Measurements from ENCODE around the gene RHBDD2.
"Not testable (repeated sequence)": the region's sequence is repeated elsewhere in the genome, so short reads cannot be mapped to it uniquely, and the experiment has no call there.

Gene RHBDD2

GRCh38 chr7:75842836-75843446, 35.9 kb upstream of the RHBDD2 start:
- no peak overlapping the region for H3K4me3 ChIP-seq (ENCODE audit: low read depth, low read length)
- peak; percentile 77 for DNase-seq (ENCODE audit: low read depth, low spot score)
- in situ Hi-C loops (cut with HindIII; ENCODE audit: low sequenced_read_pairs): no loop called here
- no peak for TF ChIP-seq CTCF (IDR thresholded peaks at IDR 0.05; ENCODE audit: low read depth, low read length)

GRCh38 chr7:75843613-75844116, 35.2 kb upstream of the RHBDD2 start:
- in situ Hi-C loops (cut with HindIII; ENCODE audit: low sequenced_read_pairs): no loop called here
- DNase-seq (ENCODE audit: low read depth, low spot score): no peak
- TF ChIP-seq CTCF (IDR thresholded peaks at IDR 0.05; ENCODE audit: low read depth, low read length): no peak
- no peak overlapping the region for H3K4me3 ChIP-seq (ENCODE audit: low read depth, low read length)

- no peak overlapping the region for H3K4me3 ChIP-seq (ENCODE audit: low read depth, low read length)
- no peak for DNase-seq (ENCODE audit: low read depth, low spot score)
- TF ChIP-seq CTCF (IDR thresholded peaks at IDR 0.05; ENCODE audit: low read depth, low read length): no peak
- in situ Hi-C loops (cut with HindIII; ENCODE audit: low sequenced_read_pairs): no loop called here
Observed at GRCh38 chr7:75844158-75844557, 34.7 kb upstream of the RHBDD2 start.

GRCh38 chr7:75845132-75845531, 33.7 kb upstream of the RHBDD2 start:
- in situ Hi-C loops (cut with HindIII; ENCODE audit: low sequenced_read_pairs); H3K4me3 ChIP-seq (ENCODE audit: low read depth, low read length); DNase-seq (ENCODE audit: low read depth, low spot score): not testable (repeated sequence)

GRCh38 chr7:75847707-75848106, 31.1 kb upstream of the RHBDD2 start:
- in situ Hi-C loops (cut with HindIII; ENCODE audit: low sequenced_read_pairs): no loop called here
- no peak overlapping the region for H3K4me3 ChIP-seq (ENCODE audit: low read depth, low read length)
- DNase-seq (ENCODE audit: low read depth, low spot score): no peak
- no peak for TF ChIP-seq CTCF (IDR thresholded peaks at IDR 0.05; ENCODE audit: low read depth, low read length)

GRCh38 chr7:75849573-75849972, 29.3 kb upstream of the RHBDD2 start:
- H3K4me3 ChIP-seq (ENCODE audit: low read depth, low read length): no peak overlapping the region
- DNase-seq (ENCODE audit: low read depth, low spot score): no peak
- no peak for TF ChIP-seq CTCF (IDR thresholded peaks at IDR 0.05; ENCODE audit: low read depth, low read length)
- in situ Hi-C loops (cut with HindIII; ENCODE audit: low sequenced_read_pairs): no loop called here

GRCh38 chr7:75850235-75850634, 28.6 kb upstream of the RHBDD2 start:
- DNase-seq (ENCODE audit: low read depth, low spot score): no peak
- H3K4me3 ChIP-seq (ENCODE audit: low read depth, low read length): no peak overlapping the region
- no peak for TF ChIP-seq CTCF (IDR thresholded peaks at IDR 0.05; ENCODE audit: low read depth, low read length)
- in situ Hi-C loops (cut with HindIII; ENCODE audit: low sequenced_read_pairs): no loop called here

Measured in astrocyte of the spinal cord (primary cell).